Activated naive CD4-positive, alpha-beta T cell treated with anti-CD3 and anti-CD28 coated beads, Interleukin-2, amount 10 ng/mL, durations not matched to agents 7 days and 5 days (primary cell): ENCODE data around the gene CYP4V2.

Experiments
- CTCF ChIA-PET: fragments of 350-600 bp; sonication (Branson Sonifier 250); formaldehyde crosslinking; loops from one replicate; lab custom pipeline; 2021; ENCODE audit warnings: antibody characterized with exemption; lab: Charles Lee
- DNase-seq: peaks from one replicate; pipeline ENCODE4 v3.0.0-alpha.2; 2020
- H3K27ac Mint-ChIP-seq: one replicate; pipeline ENCODE4 v1.8.0; 2021; ENCODE audit warnings: mild to moderate bottlenecking, moderate library complexity, mixed read lengths
- H3K27me3 Mint-ChIP-seq: one replicate; pipeline ENCODE4 v1.8.0; 2021; ENCODE audit warnings: mild to moderate bottlenecking, mixed read lengths
- H3K36me3 Mint-ChIP-seq: one replicate; pipeline ENCODE4 v1.8.0; 2021; ENCODE audit warnings: mixed read lengths
- H3K4me1 Mint-ChIP-seq: one replicate; pipeline ENCODE4 v1.8.0; 2021; ENCODE audit warnings: mixed read lengths
- H3K4me3 Mint-ChIP-seq: one replicate; pipeline ENCODE4 v1.8.0; 2021; ENCODE audit warnings: mild to moderate bottlenecking, moderate library complexity, mixed read lengths
- H3K9me3 Mint-ChIP-seq: one replicate; pipeline ENCODE4 v1.8.0; 2021; ENCODE audit warnings: mixed read lengths

CYP4V2 gene

GRCh38 chr4:186191200-186192065 lies at the start of gene CYP4V2:
CYP4V2 (plus strand) TSS chr4:186191567; CDS start chr4:186191824, 257 bp downstream.
- Mint-ChIP-seq H3K4me3 (peak within 1 kb of the TSS; percentile 92), H3K9me3 (no peaks in the 10 kb centered on the region), H3K36me3 (peaks cover 11% of the 10 kb centered on the region), H3K4me1 (peaks cover 36% of the 10 kb centered on the region), H3K27ac (peak within 1 kb of the TSS; percentile 96), H3K27me3 (no peaks in the 10 kb centered on the region)
- DNase-seq = peak; percentile 92
- CTCF ChIA-PET = interaction anchor here (1.0 to 3.4 kb wide), 4 partner anchors 10 to 122 kb away, joined by 3 to 19 read pairs (median 4); partner anchors contain the start of gene TLR3

GRCh38 chr4:186144198-186144945 lies 47.0 kb upstream of the CYP4V2 start:
- Mint-ChIP-seq H3K27me3 (peaks cover 56% of the 10 kb centered on the region), H3K27ac (no peak overlapping the region), H3K4me3 (peak overlapping the region; percentile 68), H3K9me3 (no peaks in the 10 kb centered on the region), H3K36me3 (no peaks in the 10 kb centered on the region), H3K4me1 (peaks cover 11% of the 10 kb centered on the region)
- peak; percentile 29 for DNase-seq
- CTCF ChIA-PET = no interaction called here

GRCh38 chr4:186144946-186145569 lies 46.3 kb upstream of the CYP4V2 start:
- H3K36me3 Mint-ChIP-seq = no peaks in the 10 kb centered on the region
- CTCF ChIA-PET = interaction anchor here (0.6 kb wide), 1 partner anchor 8 kb away, joined by 3 read pairs; no protein-coding TSS in a partner anchor
- H3K4me1 Mint-ChIP-seq = peaks cover 11% of the 10 kb centered on the region
- peak overlapping the region; percentile 69 for H3K4me3 Mint-ChIP-seq
- peak; percentile 30 for DNase-seq
- H3K9me3 Mint-ChIP-seq = no peaks in the 10 kb centered on the region
- H3K27me3 Mint-ChIP-seq = peaks cover 56% of the 10 kb centered on the region
- H3K27ac Mint-ChIP-seq = no peak overlapping the region

- Mint-ChIP-seq H3K4me1 (peaks cover 11% of the 10 kb centered on the region), H3K27ac (no peak overlapping the region), H3K27me3 (peaks cover 53% of the 10 kb centered on the region), H3K36me3 (no peaks in the 10 kb centered on the region), H3K4me3 (no peak overlapping the region), H3K9me3 (no peaks in the 10 kb centered on the region)
- CTCF ChIA-PET = interaction anchor here (1.1 to 1.3 kb wide), 4 partner anchors 9 to 108 kb away, joined by 3 to 6 read pairs (median 4); no protein-coding TSS in a partner anchor
- DNase-seq = no peak
Observed at GRCh38 chr4:186146458-186146857, 44.9 kb upstream of the CYP4V2 start.

GRCh38 chr4:186148336-186148975 lies 42.9 kb upstream of the CYP4V2 start:
- Mint-ChIP-seq H3K36me3 (no peaks in the 10 kb centered on the region), H3K4me1 (peaks cover 11% of the 10 kb centered on the region), H3K9me3 (no peaks in the 10 kb centered on the region), H3K27ac (no peak overlapping the region), H3K27me3 (peaks cover 36% of the 10 kb centered on the region), H3K4me3 (no peak overlapping the region)
- DNase-seq = no peak
- CTCF ChIA-PET = no interaction called here

GRCh38 chr4:186149872-186150271 lies 41.5 kb upstream of the CYP4V2 start:
- H3K36me3 Mint-ChIP-seq = no peaks in the 10 kb centered on the region
- DNase-seq = peak; percentile 45
- no peaks in the 10 kb centered on the region for H3K9me3 Mint-ChIP-seq
- CTCF ChIA-PET = interaction anchor here (0.7 to 1.1 kb wide), 3 partner anchors 9 to 54 kb away, joined by 3 to 5 read pairs (median 4); no protein-coding TSS in a partner anchor
- peaks cover 23% of the 10 kb centered on the region for H3K27me3 Mint-ChIP-seq
- peaks cover 4% of the 10 kb centered on the region for H3K4me1 Mint-ChIP-seq
- no peak overlapping the region for H3K4me3 Mint-ChIP-seq
- H3K27ac Mint-ChIP-seq = no peak overlapping the region

GRCh38 chr4:186150926-186151325 lies 40.4 kb upstream of the CYP4V2 start:
- Mint-ChIP-seq H3K36me3 (no peaks in the 10 kb centered on the region), H3K4me3 (no peak overlapping the region), H3K4me1 (no peaks in the 10 kb centered on the region), H3K27ac (no peak overlapping the region), H3K27me3 (peaks cover 14% of the 10 kb centered on the region), H3K9me3 (no peaks in the 10 kb centered on the region)
- DNase-seq = no peak
- CTCF ChIA-PET = interaction anchor here (1.0 kb wide), 1 partner anchor 13 kb away, joined by 3 read pairs; no protein-coding TSS in a partner anchor

GRCh38 chr4:186151499-186151898 lies 39.9 kb upstream of the CYP4V2 start:
- Mint-ChIP-seq H3K27ac (no peak overlapping the region), H3K9me3 (no peaks in the 10 kb centered on the region), H3K4me3 (no peak overlapping the region), H3K4me1 (no peaks in the 10 kb centered on the region), H3K27me3 (peaks cover 14% of the 10 kb centered on the region), H3K36me3 (no peaks in the 10 kb centered on the region)
- no peak for DNase-seq
- CTCF ChIA-PET = interaction anchor here (1.0 kb wide), 1 partner anchor 14 kb away, joined by 3 read pairs; no protein-coding TSS in a partner anchor

GRCh38 chr4:186158021-186158813 lies 33.1 kb upstream of the CYP4V2 start:
- H3K27ac Mint-ChIP-seq = no peak overlapping the region
- no peaks in the 10 kb centered on the region for H3K36me3 Mint-ChIP-seq
- H3K27me3 Mint-ChIP-seq = peaks cover 11% of the 10 kb centered on the region
- CTCF ChIA-PET = interaction anchor here (0.9 to 1.4 kb wide), 3 partner anchors 9 to 18 kb away, joined by 3 to 6 read pairs (median 4); no protein-coding TSS in a partner anchor
- DNase-seq = no peak
- no peaks in the 10 kb centered on the region for H3K9me3 Mint-ChIP-seq
- H3K4me1 Mint-ChIP-seq = peaks cover 5% of the 10 kb centered on the region
- no peak overlapping the region for H3K4me3 Mint-ChIP-seq

- H3K36me3 Mint-ChIP-seq = no peaks in the 10 kb centered on the region
- H3K27me3 Mint-ChIP-seq = peaks cover 11% of the 10 kb centered on the region
- CTCF ChIA-PET = interaction anchor here (1.3 to 1.4 kb wide), 2 partner anchors 9 to 12 kb away, joined by 4 to 6 read pairs; no protein-coding TSS in a partner anchor
- no peak overlapping the region for H3K4me3 Mint-ChIP-seq
- peaks cover 5% of the 10 kb centered on the region for H3K4me1 Mint-ChIP-seq
- no peak overlapping the region for H3K27ac Mint-ChIP-seq
- H3K9me3 Mint-ChIP-seq = no peaks in the 10 kb centered on the region
- DNase-seq = no peak
Observed at GRCh38 chr4:186158966-186159365, 32.4 kb upstream of the CYP4V2 start.

- Mint-ChIP-seq H3K27me3 (peaks cover 14% of the 10 kb centered on the region), H3K36me3 (no peaks in the 10 kb centered on the region), H3K4me3 (no peak overlapping the region), H3K4me1 (peaks cover 5% of the 10 kb centered on the region), H3K9me3 (no peaks in the 10 kb centered on the region), H3K27ac (no peak overlapping the region)
- CTCF ChIA-PET = interaction anchor here (1.3 kb wide), 1 partner anchor 13 kb away, joined by 6 read pairs; no protein-coding TSS in a partner anchor
- no peak for DNase-seq
Observed at GRCh38 chr4:186159613-186160012, 31.8 kb upstream of the CYP4V2 start.

- Mint-ChIP-seq H3K27me3 (peaks cover 12% of the 10 kb centered on the region), H3K4me1 (peaks cover 5% of the 10 kb centered on the region), H3K4me3 (no peak overlapping the region), H3K9me3 (no peaks in the 10 kb centered on the region), H3K36me3 (no peaks in the 10 kb centered on the region), H3K27ac (no peak overlapping the region)
- peak; percentile 57 for DNase-seq
- CTCF ChIA-PET = interaction anchor here (1.5 to 1.8 kb wide), 2 partner anchors 24 to 28 kb away, joined by 6 to 8 read pairs; no protein-coding TSS in a partner anchor
Observed at GRCh38 chr4:186161138-186161537, 30.2 kb upstream of the CYP4V2 start.
